K562 (cell line): ENCODE measurements around the gene ERC2. TPM values are rescaled to one million over a fixed set of nuclear protein-coding genes. Genes with fewer than 3 reads are reported as not detected.

Experiments used
- ATAC-seq: fragments of 200-7000 bp; cut with Tn5 transposase; 3 replicates; pipeline ENCODE4 v1.9.1; 2020; ENCODE audit warnings: moderate library complexity
- BruUV-seq: library from RNA; stranded (reverse); fragments of 400-500 nt; replicated peaks from 2 replicates; lab custom pipeline; 2021; lab: Mats Ljungman, UMichigan
- CTCF ChIA-PET: fragments of 300-600 bp; formaldehyde crosslinking; extraction: SDS; loops from one replicate; lab custom pipeline; 2021; ENCODE audit warnings: low intra/inter-chr PET ratio; lab: Yijun Ruan, JAX
- POLR2A ChIA-PET: fragments of 300-600, 350-650 bp; sonication (Branson Sonifier 250); formaldehyde crosslinking; extraction: SDS; loops from one replicate; lab custom pipeline; 2021; ENCODE audit warnings: antibody characterized with exemption, inconsistent platforms; lab: Yijun Ruan, JAX
- DNase-seq, 4 experiments: peaks; one replicate each; pipeline versions ENCODE4 v3.0.0 to v3.0.0-alpha.2; 2011 to 2018; ENCODE audit warnings: low spot score in 3 of 4, mixed read lengths in 3 of 4; ENCODE audit errors: extremely low read depth in 1 of 4
- FAIRE-seq: peaks from 2 replicates; lab custom pipeline; 2011; peaks lifted over from hg19 to GRCh38; lab: Jason Lieb, UNC
- H2AFZ ChIP-seq: 2 replicates; pipeline ENCODE4 v1.6.0; 2011; ENCODE audit warnings: low read depth, low read length, control low read depth, inconsistent platforms
- H3K27ac ChIP-seq: fragments of 200-600 bp; 3 replicates; pipeline ENCODE4 v1.8.0; 2011; ENCODE audit warnings: low read depth, mild to moderate bottlenecking, control low read depth, inconsistent platforms, low read length, moderate library complexity, mixed read lengths; ENCODE audit errors: extremely low read depth
- H3K27me3 ChIP-seq, 2 experiments: fragments of 300-600 bp in 1 of 2; 2 replicates in 1 of 2; 3 replicates in 1 of 2; pipeline versions ENCODE4 v1.6.0 to v1.8.0; 2011; ENCODE audit warnings: inconsistent platforms in 2 of 2, low read length in 2 of 2, mild to moderate bottlenecking in 1 of 2, mixed read lengths in 1 of 2, moderate library complexity in 1 of 2; ENCODE audit not compliant: control insufficient read depth in 2 of 2, insufficient read depth in 2 of 2
- H3K36me3 ChIP-seq: fragments of 300-600 bp; 3 replicates; pipeline ENCODE4 v1.8.0; 2011; ENCODE audit warnings: mild to moderate bottlenecking, low read length, inconsistent platforms; ENCODE audit not compliant: control insufficient read depth, insufficient read depth
- H3K4me1 ChIP-seq, 2 experiments: fragments of 200-600 bp in 1 of 2; replicated peaks in 1 of 2; 2 replicates in 1 of 2; 3 replicates in 1 of 2; pipeline versions ENCODE4 v1.5.1 to v1.8.0; 2011; ENCODE audit warnings: inconsistent platforms in 2 of 2, low read length in 2 of 2, mild to moderate bottlenecking in 1 of 2, mixed read lengths in 1 of 2, moderate library complexity in 1 of 2; ENCODE audit not compliant: control insufficient read depth in 2 of 2, insufficient read depth in 2 of 2
- H3K4me2 ChIP-seq: 2 replicates; pipeline ENCODE4 v1.6.1; 2011; ENCODE audit warnings: low read length, control low read depth, inconsistent platforms, mixed read lengths; ENCODE audit not compliant: insufficient read depth
- H3K4me3 ChIP-seq: fragments of 200-600 bp; sonication (generic), shearing (Covaris generic); 2 replicates; pipeline ENCODE4 v1.5.1; 2016; ENCODE audit warnings: control low read depth, inconsistent platforms
- H3K79me2 ChIP-seq: fragments of 200-600 bp; 3 replicates; pipeline ENCODE4 v1.8.0; 2011; ENCODE audit warnings: low read length, inconsistent platforms; ENCODE audit not compliant: control insufficient read depth, insufficient read depth
- H3K9ac ChIP-seq, 2 experiments: 2 replicates each; pipeline versions ENCODE4 v1.6.0 to v1.6.1; 2011; ENCODE audit warnings: low read depth in 2 of 2, low read length in 2 of 2, control low read depth in 1 of 2, inconsistent platforms in 1 of 2, mild to moderate bottlenecking in 1 of 2, mixed read lengths in 1 of 2; ENCODE audit not compliant: insufficient read depth in 1 of 2
- H3K9me1 ChIP-seq: one replicate; pipeline ENCODE4 v1.6.0; 2011; ENCODE audit warnings: inconsistent platforms, mild to moderate bottlenecking, low read length, moderate library complexity; ENCODE audit not compliant: control insufficient read depth, insufficient read depth
- H3K9me3 ChIP-seq: replicated peaks from 2 replicates; pipeline ENCODE4 v1.5.1; 2011; ENCODE audit warnings: low read depth, low read length, inconsistent platforms; ENCODE audit not compliant: control insufficient read depth, insufficient read depth
- H4K20me1 ChIP-seq: replicated peaks from 2 replicates; pipeline ENCODE4 v1.6.1; 2011; ENCODE audit warnings: low read length, inconsistent platforms, mixed read lengths; ENCODE audit not compliant: control insufficient read depth, insufficient read depth
- CEBPB ChIP-seq: fragments of 450-650 bp; IDR thresholded peaks from 2 replicates; pipeline ENCODE4 v1.6.1; 2016; ENCODE audit warnings: missing genetic modification characterization, missing compliant biosample characterization
- FOXA3 ChIP-seq, 2 experiments: fragments of 450-650 bp in 1 of 2; sonication (generic) in 1 of 2; formaldehyde crosslinking; IDR thresholded peaks in 1 of 2; conservative IDR thresholded peaks in 1 of 2; 2 replicates each; pipeline versions ENCODE4 v1.4.0 to v1.8.0; 2020 to 2022; ENCODE audit warnings: mild to moderate bottlenecking in 2 of 2, missing genetic modification reagents in 1 of 2
- HMG20A ChIP-seq: fragments of 450-650 bp; formaldehyde crosslinking; conservative IDR thresholded peaks from 2 replicates; pipeline ENCODE4 v1.4.0; 2020; ENCODE audit warnings: mild to moderate bottlenecking, mixed read lengths
- L3MBTL2 ChIP-seq: fragments of 450-650 bp; IDR thresholded peaks from 2 replicates; pipeline ENCODE4 v1.6.1; 2016; ENCODE audit warnings: mild to moderate bottlenecking, moderate library complexity
- NFYB ChIP-seq: IDR thresholded peaks from 2 replicates; pipeline ENCODE4 v1.6.1; 2011; ENCODE audit warnings: mild to moderate bottlenecking, moderate library complexity; ENCODE audit not compliant: insufficient read length; ENCODE audit errors: extremely low read depth
- NONO ChIP-seq, 2 experiments: fragments of 200-400 bp in 1 of 2; fragments of 450-650 bp in 1 of 2; formaldehyde crosslinking in 1 of 2; IDR thresholded peaks; 2 replicates each; pipeline ENCODE4 v1.6.1; 2017; ENCODE audit warnings: low read depth in 2 of 2, mild to moderate bottlenecking in 2 of 2, moderate library complexity in 2 of 2, low read length in 1 of 2
- USF1 ChIP-seq: sonication (generic); formaldehyde crosslinking; IDR thresholded peaks from 2 replicates; pipeline ENCODE4 v1.9.0; 2022; ENCODE audit warnings: mild to moderate bottlenecking, missing genetic modification reagents
- ZBTB2 ChIP-seq: fragments of 450-650 bp; IDR thresholded peaks from 2 replicates; pipeline ENCODE4 v1.6.1; 2016; ENCODE audit warnings: antibody characterized with exemption
- ZBTB5 ChIP-seq: fragments of 450-650 bp; IDR thresholded peaks from 2 replicates; pipeline ENCODE4 v1.6.1; 2017; ENCODE audit warnings: antibody characterized with exemption
- WGBS: fragments of 100-300 bp; shearing (Covaris generic); methylation state at CpG from one replicate; pipeline ENCODE4 v1.1.6; 2016; ENCODE audit warnings: low coverage, mixed read lengths; ENCODE audit not compliant: insufficient coverage; ENCODE audit errors: missing lambda C conversion rate; 5-methylcytosine and 5-hydroxymethylcytosine counted together
- in situ Hi-C: fragments of 300-500 bp; cut with MboI; formaldehyde crosslinking; loops from 4 replicates; pipeline ENCODE4 v1.15.0; 2018; ENCODE audit warnings: inconsistent platforms, mixed read lengths
- intact Hi-C: fragments of 100-400 bp; cut with micrococcal nuclease; formaldehyde crosslinking; loops from 2 replicates; pipeline ENCODE4 v1.14.2; 2022
- polyA plus RNA-seq, 8 experiments: library from polyadenylated mRNA; depleted of rRNA in 4 of 8; stranded (reverse) in 5 of 8; unstranded in 3 of 8; fragments of >200 nt; fragmentation: Nextera tagmentation in 2 of 8; fragmentation: Illumina TruSeq in 1 of 8; extraction: Ambion mirVana in 2 of 8; extraction: Trizol in 1 of 8; gene quantifications; 2 replicates each; pipeline versions ENCODE4 v1.2.1 to v1.2.3, GENCODE V29; 2011 to 2014; ENCODE audit warnings: inconsistent platforms in 1 of 8, missing spikeins in 1 of 8
- total RNA-seq, 7 experiments: library from RNA; depleted of rRNA in 6 of 7; stranded (reverse); fragments of >200 nt in 6 of 7; fragmentation: Illumina TruSeq in 2 of 7; extraction: Trizol in 2 of 7; gene quantifications; 2 replicates each; pipeline versions ENCODE4 v1.2.1 to v1.2.3, GENCODE V29; 2011 to 2021; ENCODE audit warnings: low replicate concordance in 1 of 7

ERC2 gene
- total and polyA plus RNA-seq, 9 of the 15 experiments (the other 6 are each of a cell fraction or from before 2014, with no cell fraction given), result 0.04 to 0.18 (median 0.07) TPM; not detected in 2

DNA sequence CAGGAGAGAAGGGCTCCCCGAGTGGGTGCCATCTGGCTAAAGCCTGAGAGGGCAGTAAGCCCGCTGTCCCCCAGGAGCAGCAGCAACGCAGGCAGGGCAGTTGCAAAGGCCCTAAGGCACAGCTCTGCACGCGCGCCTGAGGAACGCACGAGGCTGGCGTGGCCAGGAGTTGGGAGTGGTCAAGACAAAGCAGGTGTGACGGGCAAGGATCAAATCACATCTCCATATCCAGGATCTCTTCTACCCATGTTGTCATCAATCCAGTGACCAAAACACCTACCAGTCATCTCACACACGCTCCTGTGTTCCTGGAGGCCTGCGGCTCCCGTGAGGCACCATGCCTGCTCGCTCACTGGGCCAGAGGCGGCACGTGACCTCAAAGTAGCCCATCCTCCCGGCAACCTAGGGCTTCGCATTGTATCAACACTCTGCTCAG, 59.5 kb downstream of the ERC2 start:
- Histone ChIP-seq H3K79me2 (no peaks in the 10 kb centered on the region), H3K4me1 (peaks cover 0 to 3% of the 10 kb centered on the region in 2 experiments; a peak in 2 of 5 replicates), H3K4me2 (peak overlapping the region; percentile 66), H3K27me3 (no peaks in the 10 kb centered on the region), H3K9me1 (no peaks in the 10 kb centered on the region), H3K36me3 (no peaks in the 10 kb centered on the region), H3K4me3 (no peak overlapping the region), H3K9me3 (no peaks in the 10 kb centered on the region), H3K9ac (no peak overlapping the region), H2AFZ (peak overlapping the region; percentile 76), H3K27ac (no peak overlapping the region), H4K20me1 (no peaks in the 10 kb centered on the region)
- BruUV-seq, result no TSS peak
- 2% methylated on average over 10 of the region's 18 CpGs for WGBS
- intact Hi-C loops (no loop called here), in situ Hi-C loops (no loop called here)
- ChIA-PET CTCF (no interaction called here), POLR2A (no interaction called here)
- DNase-seq, result peak; percentile 7 to 25 (median 18)
- ATAC-seq, result peak; percentile 88
- no peak for FAIRE-seq
- TF ChIP-seq USF1 (CRISPR knock-in tag) (peak; percentile 81), NFYB (peak; percentile 33), NONO (IDR thresholded peaks at IDR 0.05; ENCODE audit: low read depth in 2 of 2, low read length in 1 of 2) (no peak), CEBPB (tag) (no peak), HMG20A (CRISPR knock-in tag) (no peak), ZBTB5 (no peak), L3MBTL2 (peak; percentile 80), ZBTB2 (no peak), FOXA3 (CRISPR knock-in tag; conservative IDR thresholded peaks at IDR 0.05 in 1 of 2, IDR thresholded peaks at IDR 0.05 in 1 of 2) (no peak)
